G401 (cell line): ENCODE data around the gene PLS1. TPM values are rescaled to one million over a fixed set of nuclear protein-coding genes. Genes with fewer than 3 reads are reported as not detected.
"Not testable (repeated sequence)": the region's sequence is repeated elsewhere in the genome, so short reads cannot be mapped to it uniquely, and the experiment has no call there.

Source experiments
- DNase-seq: peaks from one replicate; pipeline ENCODE4 v3.0.0-alpha.2; 2015; ENCODE audit warnings: low spot score
- in situ Hi-C: cut with HindIII; loops from 2 replicates; pipeline ENCODE4 v1.10.0; 2016; ENCODE audit warnings: low sequenced_read_pairs, mixed read lengths
- total RNA-seq: library from RNA; depleted of rRNA; stranded (reverse); fragments of >200 nt; shearing (Covaris generic); gene quantifications from 2 replicates; pipeline ENCODE4 v1.2.3, GENCODE V29; 2014

Gene PLS1
- total RNA-seq, 1 experiment from 2014 or later, result 12.1 TPM

DNA sequence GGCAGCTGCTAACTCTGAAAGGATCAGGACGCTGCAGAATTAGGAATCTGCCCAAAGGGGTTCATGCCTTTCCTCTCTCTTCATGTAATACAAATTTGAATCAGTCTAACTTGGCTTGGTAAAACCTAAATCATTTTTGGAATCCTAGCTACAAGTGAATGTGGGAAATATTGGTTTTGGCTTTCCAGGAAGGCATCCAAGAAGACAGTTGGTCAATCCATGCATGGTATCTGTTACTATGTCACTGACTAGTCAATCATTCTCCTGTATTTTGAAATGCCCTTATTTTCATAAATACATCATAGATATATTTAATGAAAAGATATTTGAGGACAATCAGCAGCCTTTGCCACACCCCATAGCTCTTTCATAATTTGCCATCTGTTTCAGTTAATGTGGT, 7.5 kb upstream of the PLS1 start:
- in situ Hi-C loops, result loop anchor here (25.0 kb wide), 1 partner anchor 399 kb away; no protein-coding TSS in a partner anchor

DNA sequence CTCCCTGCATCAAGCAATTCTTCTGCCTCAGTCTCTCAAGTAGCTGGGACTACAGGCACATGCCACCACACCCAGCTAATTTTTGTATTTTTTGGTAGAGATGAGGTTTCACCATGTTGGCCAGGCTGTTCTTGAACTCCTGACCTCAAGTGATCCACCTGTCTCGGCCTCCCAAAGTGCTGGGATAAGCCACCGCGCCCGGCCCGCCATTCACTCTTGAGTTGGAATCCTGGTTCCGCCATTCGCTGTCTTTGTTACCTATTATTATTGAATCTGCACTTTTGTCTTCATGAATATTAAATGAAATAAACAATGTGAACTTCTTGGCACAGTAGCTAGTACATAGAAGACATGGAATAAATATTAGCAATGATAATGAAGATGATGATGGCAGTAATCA, 3.9 kb upstream of the PLS1 start:
- DNase-seq, result not testable (repeated sequence)
- in situ Hi-C loops, result loop anchor here (25.0 kb wide), 1 partner anchor 395 kb away; no protein-coding TSS in a partner anchor

More for the DNA sequence above, 7.5 kb upstream of the PLS1 start:
- no peak for DNase-seq

DNA sequence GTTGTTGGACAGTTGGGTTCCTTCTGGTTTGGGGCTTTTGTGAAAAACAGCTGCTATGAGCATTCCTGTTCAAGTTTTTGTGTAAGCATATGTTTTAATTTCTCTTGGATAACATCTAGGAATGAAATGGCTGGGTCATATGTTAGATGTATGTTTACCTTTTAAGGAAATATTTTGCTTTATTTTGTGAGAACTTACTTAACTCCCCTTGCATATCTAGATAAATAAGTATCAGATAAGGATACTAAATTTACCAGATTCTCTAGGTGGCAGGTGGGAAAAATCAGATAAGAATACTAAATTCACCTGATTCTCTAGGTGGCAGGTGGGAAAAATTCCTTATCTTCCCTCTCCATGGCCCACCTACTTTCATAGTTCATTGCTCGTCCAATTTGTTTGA, 1.1 kb upstream of the PLS1 start:
- in situ Hi-C loops, result loop anchor here (25.0 kb wide), 1 partner anchor 392 kb away; no protein-coding TSS in a partner anchor
- no peak for DNase-seq

DNA sequence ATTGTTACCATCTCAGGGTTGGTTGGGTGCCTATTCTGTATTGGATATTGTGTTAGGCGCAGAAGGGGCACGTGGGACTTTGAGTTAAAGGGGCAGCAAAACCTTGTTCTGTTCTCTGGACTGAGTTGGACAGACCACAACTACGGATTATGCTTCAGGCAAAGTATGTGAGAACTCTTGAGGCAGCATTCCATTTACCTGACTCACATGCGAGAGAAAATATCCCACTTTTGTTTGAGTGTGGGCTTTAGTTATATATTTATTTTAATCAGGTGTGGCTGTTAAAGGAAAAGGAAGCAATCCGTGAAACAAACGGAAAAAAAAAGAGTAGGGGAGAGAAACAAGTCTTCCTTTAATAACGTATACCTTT, 627 bp upstream of the PLS1 start:
- in situ Hi-C loops, result loop anchor here (25.0 kb wide), 1 partner anchor 392 kb away; no protein-coding TSS in a partner anchor
- DNase-seq, result no peak

DNA sequence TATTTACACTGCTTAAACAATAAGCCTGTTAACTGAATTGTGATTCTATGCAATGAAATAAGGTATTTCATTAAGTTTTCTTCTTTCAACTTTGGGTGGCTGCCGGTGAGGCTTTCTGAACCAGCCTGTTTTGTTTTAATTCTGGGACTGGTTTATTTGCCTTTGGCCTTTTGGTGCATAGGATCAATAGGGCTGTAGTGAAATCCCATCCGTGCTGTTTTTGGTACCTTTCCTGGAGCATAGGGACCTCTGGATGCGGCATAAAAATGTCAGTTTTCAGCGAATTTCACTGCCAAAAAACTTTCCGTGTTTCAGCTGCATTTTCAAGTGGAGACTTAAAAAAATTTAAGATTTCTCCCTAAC, 514 bp downstream of the PLS1 start:
- no peak for DNase-seq
- in situ Hi-C loops, result loop anchor here (25.0 kb wide), 1 partner anchor 391 kb away; no protein-coding TSS in a partner anchor

DNA sequence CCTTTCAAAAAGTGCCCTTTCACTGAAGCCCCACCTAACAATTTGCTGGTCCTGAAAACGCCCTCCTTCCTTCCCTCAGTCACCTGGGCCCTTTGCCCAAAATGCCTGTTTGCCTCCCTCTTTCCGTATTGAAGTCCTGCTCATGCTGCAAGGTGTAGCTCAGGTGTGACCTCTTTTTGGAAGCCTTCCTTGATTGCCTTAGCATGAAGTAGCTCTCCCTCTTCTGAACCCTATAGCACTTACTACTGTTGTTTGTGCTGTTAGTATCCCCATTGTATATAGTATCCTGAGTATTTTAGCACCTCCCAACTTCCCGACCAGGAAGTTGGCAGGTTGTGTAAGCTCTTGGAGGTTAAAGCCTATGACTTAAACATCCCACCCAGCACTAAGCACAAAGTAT, 1.7 kb downstream of the PLS1 start:
- in situ Hi-C loops, result loop anchor here (25.0 kb wide), 1 partner anchor 389 kb away; no protein-coding TSS in a partner anchor
- no peak for DNase-seq

DNA sequence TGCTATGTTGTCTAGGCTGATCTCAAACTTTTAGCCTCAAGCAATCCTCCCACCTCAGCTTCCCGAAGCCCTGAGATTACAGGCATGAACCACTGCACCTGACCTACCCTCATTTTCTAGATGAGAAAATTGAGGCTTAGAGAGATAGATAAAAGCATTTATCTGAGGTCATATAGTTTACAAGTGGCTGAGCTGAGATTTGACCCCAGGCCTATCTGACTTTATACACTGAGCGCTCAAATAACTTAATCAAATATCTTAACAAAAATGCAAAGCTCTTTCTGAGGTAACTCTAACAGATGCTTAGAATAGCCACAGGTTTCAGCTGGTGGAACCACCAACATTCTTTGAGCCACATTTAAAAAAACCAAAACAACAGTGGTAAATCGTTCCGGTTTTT, 5.5 kb downstream of the PLS1 start:
- no peak for DNase-seq
- in situ Hi-C loops, result no loop called here

DNA sequence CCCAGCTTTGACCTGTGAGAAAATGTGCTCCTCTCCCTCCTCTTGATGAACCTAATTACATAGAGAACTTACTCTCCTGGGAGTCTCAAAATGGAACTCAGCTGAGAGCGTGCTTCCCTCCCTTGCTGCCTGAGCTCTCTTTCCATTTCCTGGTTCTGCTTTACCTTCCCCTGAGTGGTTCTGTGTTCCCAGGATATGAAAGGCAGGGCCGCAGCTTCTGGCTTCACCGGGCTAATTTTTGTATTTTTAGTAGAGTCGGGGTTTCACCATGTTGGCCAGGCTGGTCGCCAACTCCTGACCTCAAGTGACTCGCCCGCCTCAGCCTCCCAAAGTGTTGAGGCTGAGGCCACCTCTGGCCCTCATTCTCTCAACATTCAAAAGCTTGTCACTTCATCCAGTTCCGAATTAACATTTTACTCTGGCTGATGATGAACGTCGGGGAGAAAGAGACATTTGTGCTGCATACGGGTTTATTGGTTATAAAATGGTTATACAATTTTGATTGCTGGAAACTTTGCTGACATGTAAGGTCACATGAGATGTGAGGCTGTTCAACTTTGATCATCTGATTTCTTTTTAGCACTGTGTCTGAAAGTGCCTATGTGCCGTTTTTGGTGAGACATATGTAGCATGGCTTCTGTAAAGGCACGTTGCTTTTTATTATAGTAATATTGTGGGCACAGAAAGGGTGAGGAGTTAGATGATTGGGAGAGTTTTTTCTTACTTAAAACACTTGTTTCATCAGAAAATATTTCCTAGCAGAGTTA, 6.6 kb downstream of the PLS1 start:
- no peak for DNase-seq
- in situ Hi-C loops, result no loop called here

DNA sequence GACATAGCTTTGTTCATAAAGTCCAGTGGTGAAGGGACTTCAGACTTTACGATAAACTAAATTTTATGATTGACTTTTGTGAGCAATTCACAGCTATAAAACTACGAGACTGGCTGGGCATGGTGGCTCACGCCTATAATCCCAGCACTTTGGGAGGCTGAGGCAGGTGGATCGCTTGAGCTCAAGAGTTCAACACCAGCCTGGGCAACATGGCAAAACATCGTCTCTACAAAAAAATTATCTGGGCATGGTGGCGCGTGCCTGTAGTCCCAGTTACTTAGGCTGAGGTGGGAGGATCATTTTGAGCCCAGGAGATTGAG, 7.2 kb downstream of the PLS1 start:
- DNase-seq, in situ Hi-C loops: not testable (repeated sequence)

DNA sequence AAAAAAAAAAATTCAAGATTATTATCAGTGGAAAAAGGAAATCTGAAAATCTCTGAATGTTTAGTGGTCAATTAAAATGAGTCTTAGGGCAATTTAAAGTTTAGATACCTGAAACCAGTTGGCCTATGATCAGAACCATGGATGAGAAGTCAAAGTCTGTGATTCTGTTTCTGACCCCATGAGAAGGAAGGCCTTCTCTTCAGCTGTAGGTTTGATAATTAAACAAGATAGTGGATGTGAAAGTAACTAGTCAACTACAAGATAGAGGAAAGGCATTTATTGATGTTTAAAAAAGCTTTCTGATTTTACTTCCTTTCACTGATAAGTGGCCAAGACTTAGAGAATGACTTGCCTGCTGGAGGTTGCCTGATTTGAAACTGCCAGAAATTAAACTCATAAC, 8.7 kb downstream of the PLS1 start:
- DNase-seq, result no peak
- in situ Hi-C loops, result no loop called here

DNA sequence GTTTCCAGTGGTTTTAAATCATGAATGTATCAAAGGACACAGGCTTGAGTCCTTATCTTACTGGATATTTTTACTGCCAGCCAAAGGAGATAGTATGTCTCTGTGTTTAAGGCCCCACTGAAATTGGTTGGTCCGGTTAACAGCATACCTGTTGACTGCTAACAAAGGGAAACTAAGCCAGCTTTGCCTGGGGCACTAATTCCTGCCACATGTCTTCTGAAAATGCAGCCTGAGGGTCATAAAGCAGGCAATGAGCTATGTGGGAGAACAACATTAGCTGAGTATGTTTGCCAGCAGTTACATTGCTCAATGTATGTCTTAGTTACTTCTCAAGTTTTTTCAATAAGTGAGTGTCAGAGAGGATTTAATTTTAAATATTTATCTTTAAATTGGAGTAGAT, 12.4 kb downstream of the PLS1 start:
- DNase-seq, result no peak
- in situ Hi-C loops, result no loop called here

DNA sequence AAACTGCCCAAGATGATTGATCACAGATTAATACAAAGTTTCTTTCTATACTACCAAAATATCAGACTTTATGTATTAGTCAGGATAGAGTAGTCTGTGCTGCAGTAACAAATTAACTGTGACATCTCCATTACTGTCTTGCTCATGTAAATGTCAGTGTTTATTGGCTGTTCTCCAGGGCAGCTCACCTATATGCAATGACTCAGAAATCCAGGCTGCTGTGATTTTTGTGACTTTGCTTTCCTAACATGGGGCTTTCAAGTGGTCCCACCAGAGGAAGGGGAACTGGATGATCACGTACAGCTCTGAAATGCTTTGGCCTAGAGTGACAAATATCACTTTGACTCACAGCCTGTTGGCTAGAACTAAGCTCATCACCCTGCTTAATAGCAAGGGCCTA, 12.9 kb downstream of the PLS1 start:
- DNase-seq, result no peak
- in situ Hi-C loops, result no loop called here

DNA sequence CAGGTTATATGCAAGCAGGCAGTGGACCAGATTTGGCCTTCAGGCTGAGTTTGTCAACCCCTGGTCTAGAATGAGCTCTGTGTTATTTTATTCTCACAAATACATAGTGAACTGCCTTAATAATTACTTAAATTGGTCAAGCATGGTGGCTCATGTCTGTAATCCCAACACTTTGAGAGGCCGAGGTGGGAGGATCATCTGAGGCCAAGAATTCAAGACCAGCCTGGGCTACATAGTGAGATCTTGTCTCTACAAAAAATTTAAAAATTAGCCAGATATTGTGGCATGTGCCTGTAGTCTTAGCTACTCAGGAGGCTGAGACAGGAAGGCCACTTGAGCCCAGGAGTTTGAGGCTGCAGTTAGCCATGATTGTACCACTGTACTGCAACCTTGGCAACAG, 15.0 kb downstream of the PLS1 start:
- in situ Hi-C loops, result no loop called here
- no peak for DNase-seq

DNA sequence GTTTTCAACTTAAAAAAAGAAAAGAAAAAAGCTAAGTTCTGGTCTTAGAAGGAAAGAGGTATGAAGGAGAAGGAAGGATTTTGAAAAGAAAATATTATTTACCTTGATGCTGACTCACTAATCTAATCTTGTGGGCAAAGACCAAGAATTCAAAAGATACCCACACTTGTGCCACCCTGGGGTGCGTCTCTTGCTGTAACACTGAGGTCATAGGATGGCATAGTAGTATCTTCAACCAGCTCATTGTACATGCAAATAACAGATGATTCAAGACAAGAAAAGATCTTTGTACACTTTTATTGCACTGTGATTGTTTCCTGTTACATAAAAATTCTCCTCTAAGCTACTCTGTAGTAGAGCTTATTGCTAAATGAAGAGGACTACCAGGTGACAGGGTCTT, 17.3 kb downstream of the PLS1 start:
- no peak for DNase-seq
- in situ Hi-C loops, result no loop called here

DNA sequence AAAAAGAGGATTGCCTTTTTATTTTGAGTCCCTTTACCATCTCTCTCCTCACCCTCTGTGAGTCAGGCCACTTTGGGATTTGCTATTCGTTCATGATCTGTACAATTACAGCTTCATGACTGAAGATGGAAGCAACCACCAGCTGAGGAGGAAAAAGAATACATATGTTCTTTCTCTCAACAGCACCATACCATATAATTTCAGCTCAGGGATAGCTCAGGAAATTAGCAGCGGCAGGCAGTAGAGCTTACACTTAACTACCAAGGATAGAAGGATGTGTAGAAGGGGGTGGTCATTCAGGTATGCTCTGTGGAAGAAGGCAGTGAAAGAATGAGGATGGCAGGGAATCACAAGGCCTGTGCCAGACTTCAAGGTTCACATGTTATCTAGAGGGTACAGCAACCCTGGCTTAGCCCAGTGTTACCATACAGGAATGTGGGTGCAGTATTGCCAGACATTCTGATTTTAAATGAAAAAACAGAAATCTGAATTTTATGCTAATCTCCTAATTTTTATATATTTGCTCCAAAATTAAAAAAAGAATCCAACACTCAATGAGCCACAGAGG, 17.9 kb downstream of the PLS1 start:
- in situ Hi-C loops, result no loop called here
- DNase-seq, result no peak

DNA sequence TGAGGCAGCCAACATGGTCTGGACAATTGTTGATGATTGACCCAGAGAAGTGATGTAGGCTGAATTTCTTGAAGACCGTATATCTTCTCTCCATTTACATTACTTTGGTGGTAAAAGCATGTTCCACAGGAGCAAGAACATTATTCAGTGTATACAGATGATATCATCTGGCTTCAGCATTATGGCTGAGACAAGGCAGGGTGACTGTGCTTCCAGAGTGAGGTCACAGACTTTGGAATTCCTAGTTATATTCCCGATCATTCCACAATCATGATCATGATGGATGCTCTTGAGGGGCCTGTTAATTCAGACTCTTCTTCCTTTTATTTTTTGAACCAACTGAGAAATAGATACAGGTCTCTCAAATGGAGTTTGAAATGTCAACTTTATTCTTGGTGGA, 19.0 kb downstream of the PLS1 start:
- in situ Hi-C loops, result no loop called here
- DNase-seq, result no peak

DNA sequence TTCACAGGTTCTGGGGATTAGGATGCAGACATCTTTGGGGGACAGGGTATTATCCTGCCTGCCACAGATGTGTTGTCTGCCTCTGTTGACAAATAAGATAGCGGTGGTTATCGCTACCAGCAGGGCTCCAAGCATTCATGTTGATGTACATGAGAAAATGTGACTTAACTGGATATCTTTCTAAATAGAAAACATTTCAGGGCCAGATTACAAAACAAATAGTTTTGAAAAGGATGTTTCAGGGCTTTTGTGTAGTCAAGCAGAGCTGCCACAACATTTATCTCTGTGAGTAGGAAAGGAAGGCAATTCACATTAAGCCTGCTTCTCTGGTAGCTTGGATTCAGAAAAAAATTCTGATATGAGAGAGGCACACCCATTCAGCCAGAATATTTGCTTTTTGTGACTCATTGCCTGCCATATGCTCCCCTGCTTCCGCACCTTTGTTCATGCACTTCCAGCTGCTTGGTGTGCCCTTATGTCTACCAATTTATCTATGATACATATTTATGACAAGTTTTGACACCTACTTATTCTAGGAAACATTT, 22.8 kb downstream of the PLS1 start:
- DNase-seq, result no peak
- in situ Hi-C loops, result no loop called here

DNA sequence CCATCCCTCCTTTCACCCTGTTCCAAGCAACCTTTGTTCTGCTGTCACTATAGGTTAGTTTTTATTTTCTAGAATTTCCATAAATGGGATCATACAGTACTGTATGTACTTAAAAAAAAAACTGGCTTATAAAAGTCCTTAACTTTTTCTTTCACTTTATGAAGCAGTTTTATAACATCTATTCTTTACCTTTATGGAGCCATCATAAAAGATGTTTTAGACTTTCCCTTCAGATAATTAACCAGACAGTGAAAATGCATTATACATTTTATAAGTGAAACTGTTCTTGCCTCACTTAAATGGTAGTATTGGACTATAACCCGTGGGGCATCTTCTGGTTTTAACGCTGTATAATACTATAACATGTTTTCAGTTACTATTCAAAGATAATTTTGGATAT, 26.2 kb downstream of the PLS1 start:
- in situ Hi-C loops, result no loop called here
- DNase-seq, result no peak

DNA sequence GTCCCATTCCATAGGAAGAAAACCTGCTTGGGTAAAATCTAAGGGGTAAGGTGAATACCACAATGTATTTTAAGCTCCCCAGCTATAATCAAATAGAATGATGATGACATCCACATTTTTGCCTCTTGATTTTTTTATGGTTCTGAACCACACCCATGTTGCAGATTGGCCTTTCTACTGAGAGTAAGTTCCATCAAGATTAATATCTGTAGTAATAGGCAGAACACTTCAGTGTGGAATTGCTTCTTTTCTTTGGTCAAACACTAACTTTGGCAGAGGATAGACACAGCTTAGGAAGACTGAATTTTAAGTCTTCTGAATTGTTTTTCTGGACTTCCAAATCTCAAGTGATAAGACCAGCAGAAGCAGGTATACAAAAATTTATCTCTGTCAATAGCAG, 27.0 kb downstream of the PLS1 start:
- in situ Hi-C loops, result no loop called here

DNA sequence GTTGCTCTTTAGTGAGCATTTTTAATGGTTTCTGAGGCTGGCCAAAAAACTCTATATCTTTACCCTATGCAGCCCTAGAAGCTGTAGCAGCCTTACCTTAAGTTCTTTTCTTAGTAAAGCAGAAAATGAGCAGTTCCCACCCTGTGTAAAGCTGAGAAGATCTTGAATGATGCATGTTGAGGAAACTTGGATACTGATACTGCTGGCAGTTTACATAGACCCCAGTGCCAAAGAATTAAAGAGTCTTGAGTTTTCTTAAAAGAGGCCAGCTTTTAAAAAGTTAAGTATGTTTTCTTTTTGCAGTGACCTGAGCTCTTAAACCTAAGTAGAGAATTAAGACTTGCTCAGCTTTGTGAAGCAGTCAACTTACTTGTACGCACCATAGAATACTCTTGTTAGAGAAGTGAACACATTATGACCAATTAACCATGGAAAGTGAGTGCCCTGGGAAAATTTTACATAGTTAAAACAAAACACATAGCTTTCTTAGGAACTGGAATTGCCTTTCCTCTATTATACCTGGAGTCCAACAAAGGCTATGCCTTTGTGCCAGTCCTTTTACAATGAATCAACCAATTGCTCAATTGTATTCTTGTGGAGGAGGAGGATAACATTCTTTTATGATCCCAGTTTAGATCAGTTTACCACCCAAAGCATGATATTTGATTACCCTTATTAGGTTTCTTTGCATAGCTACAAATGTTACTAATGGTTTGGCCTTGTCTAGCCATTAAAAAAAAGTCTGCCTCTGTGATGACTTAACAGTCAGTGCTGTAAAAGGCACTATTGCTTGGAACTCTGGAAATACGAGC, 28.4 kb downstream of the PLS1 start:
- no peak for DNase-seq
- in situ Hi-C loops, result no loop called here

More for the DNA sequence above, 27.0 kb downstream of the PLS1 start:
- DNase-seq, result no peak
